ENCODE data around the gene MEGF11.

GRCh38 chr15:66038387-66039116 lies 215.0 kb downstream of the MEGF11 start:
- TF ChIP-seq CTCF (IDR thresholded peaks at IDR 0.05) (no peak), POLR2A (IDR thresholded peaks at IDR 0.05) (no peak)

All from Peyer's patch (tissue), 4 donors.